SK-N-SH treated with all-trans-retinoic acid at 6 μM for 48 hours (cell line): ENCODE results near the gene RRP12.
"Not testable (repeated sequence)": the region's sequence is repeated elsewhere in the genome, so short reads cannot be mapped to it uniquely, and the experiment has no call there.

Source experiments
- ATAC-seq: fragments of 200-7000 bp; cut with Tn5 transposase; 3 replicates; pipeline ENCODE4 v1.9.1; 2020; ENCODE audit warnings: mild to moderate bottlenecking, moderate library complexity
- BACH2 ChIP-seq: fragments of 250-450 bp; sonication (Bioruptor Pico); IDR thresholded peaks from 2 replicates; pipeline ENCODE4 v1.9.0; 2021; ENCODE audit warnings: mild to moderate bottlenecking, borderline replicate concordance
- CSDC2 ChIP-seq: fragments of 250-450 bp; sonication (Bioruptor Pico); IDR thresholded peaks from 2 replicates; pipeline ENCODE4 v1.5.0; 2020; ENCODE audit warnings: mild to moderate bottlenecking, moderate library complexity
- GLIS3 ChIP-seq: fragments of 250-450 bp; sonication (Bioruptor Pico); IDR thresholded peaks from 2 replicates; pipeline ENCODE4 v1.5.0; 2020; ENCODE audit warnings: mild to moderate bottlenecking, moderate library complexity
- ISL1 ChIP-seq: fragments of 250-450 bp; sonication (Bioruptor Pico); IDR thresholded peaks from 2 replicates; pipeline ENCODE4 v2.1.2; 2022; ENCODE audit warnings: mild to moderate bottlenecking, moderate library complexity
- OSR1 ChIP-seq: fragments of 250-450 bp; sonication (Bioruptor Pico); IDR thresholded peaks from 2 replicates; pipeline ENCODE4 v1.8.0; 2022; ENCODE audit warnings: moderate library complexity, mild to moderate bottlenecking, inconsistent platforms
- PATZ1 ChIP-seq: fragments of 250-450 bp; sonication (Bioruptor Pico); IDR thresholded peaks from 2 replicates; pipeline ENCODE4 v1.8.0; 2020; ENCODE audit warnings: mild to moderate bottlenecking, moderate library complexity, borderline replicate concordance
- POU6F1 ChIP-seq: fragments of 250-450 bp; sonication (Bioruptor Pico); IDR thresholded peaks from 2 replicates; pipeline ENCODE4 v1.8.0; 2021; ENCODE audit warnings: low read depth, mild to moderate bottlenecking, moderate library complexity, borderline replicate concordance
- PPARA ChIP-seq: fragments of 250-450 bp; sonication (Bioruptor Pico); IDR thresholded peaks from 2 replicates; pipeline ENCODE4 v1.5.0; 2020; ENCODE audit warnings: mild to moderate bottlenecking, borderline replicate concordance
- RARB ChIP-seq: fragments of 250-450 bp; sonication (Bioruptor Pico); IDR thresholded peaks from 2 replicates; pipeline ENCODE4 v1.8.0; 2021; ENCODE audit warnings: mild to moderate bottlenecking, moderate library complexity
- SNAI2 ChIP-seq: fragments of 250-450 bp; sonication (Bioruptor Pico); IDR thresholded peaks from 2 replicates; pipeline ENCODE4 v1.5.0; 2020; ENCODE audit warnings: mild to moderate bottlenecking, moderate library complexity
- TCF4 ChIP-seq: fragments of 250-450 bp; sonication (Bioruptor Pico); IDR thresholded peaks from 2 replicates; pipeline ENCODE4 v1.8.0; 2021; ENCODE audit warnings: mild to moderate bottlenecking, moderate library complexity, borderline replicate concordance
- ZC3H10 ChIP-seq: fragments of 250-450 bp; sonication (Bioruptor Pico); IDR thresholded peaks from 2 replicates; pipeline ENCODE4 v1.5.1; 2021; ENCODE audit warnings: mild to moderate bottlenecking, moderate library complexity
- ZFP30 ChIP-seq: fragments of 450-650 bp; formaldehyde crosslinking; IDR thresholded peaks from 2 replicates; pipeline ENCODE4 v1.5.0; 2022; ENCODE audit warnings: mild to moderate bottlenecking, moderate library complexity
- ZNF565 ChIP-seq: fragments of 450-650 bp; formaldehyde crosslinking; conservative IDR thresholded peaks from 2 replicates; pipeline ENCODE4 v1.5.0; 2020; ENCODE audit warnings: low read depth, mild to moderate bottlenecking, moderate library complexity
- ZNF8 ChIP-seq: fragments of 450-650 bp; formaldehyde crosslinking; IDR thresholded peaks from 2 replicates; pipeline ENCODE4 v1.5.0; 2020; ENCODE audit warnings: mild to moderate bottlenecking, moderate library complexity
- TF ChIP-seq, protein P1 (sequence below): fragments of 250-450 bp; sonication (Bioruptor Pico); IDR thresholded peaks from 2 replicates; pipeline ENCODE4 v1.5.1; 2020; ENCODE audit warnings: low read depth, mild to moderate bottlenecking, moderate library complexity

RRP12 gene

GRCh38 chr10:97347317-97347716 is 53.8 kb downstream of the RRP12 start:
- TF ChIP-seq ZNF565 (CRISPR knock-in tag), result no peak
- no peak for TF ChIP-seq TCF4 (CRISPR knock-in tag)
- TF ChIP-seq RARB (CRISPR knock-in tag), result no peak
- TF ChIP-seq ZFP30 (CRISPR knock-in tag), result no peak
- TF ChIP-seq POU6F1 (CRISPR knock-in tag), result no peak
- no peak for TF ChIP-seq PPARA (CRISPR knock-in tag)
- TF ChIP-seq ZC3H10, result no peak
- no peak for ATAC-seq

DNA sequence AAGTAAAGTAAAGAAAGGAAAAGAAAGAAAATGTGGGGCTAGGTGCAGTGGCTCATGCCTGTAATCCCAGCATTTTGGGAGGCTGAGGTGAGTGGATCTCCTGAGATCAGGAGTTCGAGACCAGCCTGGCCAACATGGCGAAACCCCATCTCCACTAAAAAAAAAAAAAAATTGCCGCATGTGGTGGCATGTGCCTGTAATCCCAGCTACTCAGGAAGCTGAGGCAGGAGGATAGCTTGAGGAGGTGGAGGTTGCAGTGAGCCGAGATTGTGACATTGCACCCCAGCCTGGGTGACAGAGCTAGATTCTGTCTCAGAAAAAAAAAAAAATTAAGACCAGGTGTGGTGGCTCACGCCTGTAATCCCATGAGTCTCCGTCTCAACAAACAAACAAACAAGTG is 57.5 kb downstream of the RRP12 start:
- ATAC-seq, result not testable (repeated sequence)

DNA sequence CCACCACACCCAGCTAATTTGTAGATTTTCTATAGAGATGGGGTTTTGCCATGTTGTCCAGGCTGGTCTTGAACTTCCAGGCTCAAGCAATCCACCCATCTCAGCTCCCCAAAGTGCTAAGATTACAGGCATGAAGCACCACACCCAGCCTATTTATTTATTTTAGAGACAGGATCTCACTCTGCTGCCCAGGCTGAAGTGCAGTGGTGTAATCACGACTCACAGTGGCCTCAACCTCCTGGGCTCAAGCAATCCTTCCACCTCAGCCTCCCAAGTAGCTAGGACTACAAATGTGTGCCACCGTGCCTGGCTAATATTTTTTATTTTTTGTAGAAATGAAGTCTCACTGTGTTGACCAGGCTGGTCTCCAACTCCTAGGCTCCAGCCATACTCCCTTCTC is 59.7 kb downstream of the RRP12 start:
- no peak for ATAC-seq
- no peak for TF ChIP-seq ZNF565 (CRISPR knock-in tag)
- no peak for TF ChIP-seq BACH2
- no peak for TF ChIP-seq PATZ1 (CRISPR knock-in tag)
- TF ChIP-seq TCF4 (CRISPR knock-in tag), result no peak

DNA sequence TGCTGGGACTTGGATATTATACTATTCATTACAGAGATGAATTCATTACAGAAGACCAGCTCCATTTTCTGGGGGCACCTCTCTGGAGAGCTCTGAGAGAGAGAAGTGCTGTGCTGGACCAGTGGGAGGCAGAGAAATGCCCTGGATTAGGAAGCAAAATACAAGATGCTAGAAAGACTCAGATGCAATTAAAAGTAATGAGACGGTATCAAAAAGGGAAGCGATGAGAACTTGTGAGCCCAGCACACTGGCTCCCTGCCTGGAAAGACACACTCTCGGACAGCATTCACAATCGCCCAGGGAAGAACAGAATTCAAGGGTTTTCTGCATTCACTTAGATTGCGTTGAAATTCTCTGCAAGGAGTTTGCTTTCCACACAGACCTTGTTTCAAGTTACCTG is 63.1 kb downstream of the RRP12 start:
- no peak for ATAC-seq

GRCh38 chr10:97336942-97337831 is 64.0 kb downstream of the RRP12 start:
- no peak for ATAC-seq
- no peak for TF ChIP-seq OSR1 (CRISPR knock-in tag)
- TF ChIP-seq CSDC2 (CRISPR knock-in tag), result no peak
- no peak for TF ChIP-seq ZNF8 (CRISPR knock-in tag)
- no peak for TF ChIP-seq TCF4 (CRISPR knock-in tag)
- TF ChIP-seq SNAI2 (CRISPR knock-in tag), result no peak

More for the DNA sequence above, 63.1 kb downstream of the RRP12 start:
- TF ChIP-seq GLIS3 (no peak), PPARA (CRISPR knock-in tag) (no peak)

DNA sequence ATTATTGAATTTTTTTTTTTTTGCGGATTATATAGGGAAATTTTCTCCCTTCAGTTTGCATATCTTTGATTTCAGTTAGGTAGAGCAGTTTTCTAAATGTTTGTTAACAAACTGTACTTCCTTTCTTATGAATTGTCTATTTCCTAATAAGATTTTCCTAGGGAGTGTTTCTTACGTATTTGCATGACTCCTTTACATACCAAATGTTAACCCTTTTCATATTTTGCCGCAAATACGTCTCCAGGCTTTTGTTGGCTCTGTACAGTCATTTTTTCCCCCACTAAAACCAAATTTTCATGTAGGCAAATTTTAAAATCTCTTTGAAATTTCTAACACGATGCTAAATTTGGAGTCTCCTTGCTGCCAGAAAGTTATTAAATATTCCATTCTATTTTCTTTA is 64.7 kb downstream of the RRP12 start:
- TF ChIP-seq CSDC2 (CRISPR knock-in tag), result no peak
- no peak for ATAC-seq

- no peak for TF ChIP-seq POU6F1 (CRISPR knock-in tag)
- no peak for TF ChIP-seq PPARA (CRISPR knock-in tag)
- TF ChIP-seq ISL1 (CRISPR knock-in tag), result no peak
- no peak for TF ChIP-seq RARB (CRISPR knock-in tag)
- no peak for TF ChIP-seq OSR1 (CRISPR knock-in tag)
- TF ChIP-seq TCF4 (CRISPR knock-in tag), result no peak
- TF ChIP-seq, protein P1, sequence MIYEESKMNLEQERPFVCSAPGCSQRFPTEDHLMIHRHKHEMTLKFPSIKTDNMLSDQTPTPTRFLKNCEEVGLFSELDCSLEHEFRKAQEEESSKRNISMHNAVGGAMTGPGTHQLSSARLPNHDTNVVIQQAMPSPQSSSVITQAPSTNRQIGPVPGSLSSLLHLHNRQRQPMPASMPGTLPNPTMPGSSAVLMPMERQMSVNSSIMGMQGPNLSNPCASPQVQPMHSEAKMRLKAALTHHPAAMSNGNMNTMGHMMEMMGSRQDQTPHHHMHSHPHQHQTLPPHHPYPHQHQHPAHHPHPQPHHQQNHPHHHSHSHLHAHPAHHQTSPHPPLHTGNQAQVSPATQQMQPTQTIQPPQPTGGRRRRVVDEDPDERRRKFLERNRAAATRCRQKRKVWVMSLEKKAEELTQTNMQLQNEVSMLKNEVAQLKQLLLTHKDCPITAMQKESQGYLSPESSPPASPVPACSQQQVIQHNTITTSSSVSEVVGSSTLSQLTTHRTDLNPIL, result no peak
- TF ChIP-seq ZNF8 (CRISPR knock-in tag), result no peak
- TF ChIP-seq GLIS3, result no peak
- ATAC-seq, result no peak
These were observed 65.1 kb downstream of the RRP12 start for GRCh38 chr10:97336006-97336405.
